ENCODE measurements around the gene ATXN1.

GRCh38 chr6:16559071-16559470 is 202.2 kb downstream of the ATXN1 start:
- TF ChIP-seq CTCF (IDR thresholded peaks at IDR 0.05), result no peak
- no peak for TF ChIP-seq POLR2A (IDR thresholded peaks at IDR 0.05)
- TF ChIP-seq EP300 (IDR thresholded peaks at IDR 0.05), result no peak
- peak; percentile 23 for TF ChIP-seq POLR2AphosphoS5 (IDR thresholded peaks at IDR 0.05)

All from gastroesophageal sphincter (tissue), 3 donors.